DND-41 (cell line): ENCODE results near the gene OR7C1.

Experiments used
- EZH2 ChIP-seq: IDR thresholded peaks from 3 replicates; pipeline ENCODE4 v1.6.1; 2012; ENCODE audit warnings: borderline replicate concordance, low read depth, mild to moderate bottlenecking, moderate library complexity, low read length, inconsistent platforms; ENCODE audit not compliant: severe bottlenecking
- TF ChIP-seq, protein P1 (sequence below): IDR thresholded peaks from 2 replicates; pipeline ENCODE4 v1.5.1; 2012; ENCODE audit warnings: borderline replicate concordance, low read length, moderate library complexity, mild to moderate bottlenecking; ENCODE audit not compliant: poor library complexity, severe bottlenecking; ENCODE audit errors: extremely low read depth

DNA sequence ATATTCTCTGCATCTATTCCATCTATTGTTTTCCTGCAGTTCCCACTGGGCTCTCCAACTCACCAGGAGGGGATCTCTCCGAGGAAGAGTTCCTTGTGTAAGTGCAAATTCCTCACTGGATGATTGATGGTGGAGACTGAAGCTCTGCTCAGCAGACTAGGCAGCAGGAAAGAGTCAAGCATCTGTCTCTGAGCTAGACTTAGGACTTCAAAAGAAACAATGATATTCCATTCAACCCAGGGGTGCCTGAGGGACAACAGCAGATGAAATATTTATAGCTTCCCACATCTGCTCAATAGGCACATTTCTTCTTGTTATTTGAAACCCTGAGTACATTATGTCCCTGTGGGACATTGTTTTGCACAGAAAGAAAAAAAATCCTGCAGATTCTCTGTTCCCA is at the start of gene OR7C1, which contains the start of gene OR7A5:
- no peak for TF ChIP-seq EZH2
- TF ChIP-seq, protein P1, sequence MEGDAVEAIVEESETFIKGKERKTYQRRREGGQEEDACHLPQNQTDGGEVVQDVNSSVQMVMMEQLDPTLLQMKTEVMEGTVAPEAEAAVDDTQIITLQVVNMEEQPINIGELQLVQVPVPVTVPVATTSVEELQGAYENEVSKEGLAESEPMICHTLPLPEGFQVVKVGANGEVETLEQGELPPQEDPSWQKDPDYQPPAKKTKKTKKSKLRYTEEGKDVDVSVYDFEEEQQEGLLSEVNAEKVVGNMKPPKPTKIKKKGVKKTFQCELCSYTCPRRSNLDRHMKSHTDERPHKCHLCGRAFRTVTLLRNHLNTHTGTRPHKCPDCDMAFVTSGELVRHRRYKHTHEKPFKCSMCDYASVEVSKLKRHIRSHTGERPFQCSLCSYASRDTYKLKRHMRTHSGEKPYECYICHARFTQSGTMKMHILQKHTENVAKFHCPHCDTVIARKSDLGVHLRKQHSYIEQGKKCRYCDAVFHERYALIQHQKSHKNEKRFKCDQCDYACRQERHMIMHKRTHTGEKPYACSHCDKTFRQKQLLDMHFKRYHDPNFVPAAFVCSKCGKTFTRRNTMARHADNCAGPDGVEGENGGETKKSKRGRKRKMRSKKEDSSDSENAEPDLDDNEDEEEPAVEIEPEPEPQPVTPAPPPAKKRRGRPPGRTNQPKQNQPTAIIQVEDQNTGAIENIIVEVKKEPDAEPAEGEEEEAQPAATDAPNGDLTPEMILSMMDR: no peak
